CD14-positive monocyte (primary cell): ENCODE measurements around the gene MYO5C. TPM values are rescaled to one million over a fixed set of nuclear protein-coding genes. Genes with fewer than 3 reads are reported as not detected.

Source experiments
- DNase-seq, 3 donors: peaks; one replicate each; pipeline ENCODE4 v3.0.0-alpha.2; 2011 to 2022
- H2AFZ ChIP-seq: 2 replicates; pipeline ENCODE4 v1.6.0; 2012; ENCODE audit warnings: mild to moderate bottlenecking, low read depth, low read length, inconsistent platforms; ENCODE audit not compliant: insufficient read depth, poor library complexity, severe bottlenecking
- H3K27ac ChIP-seq, 2 donors: 1 replicate in 1 of 2; 2 replicates in 1 of 2; pipeline ENCODE4 v1.5.1; 2012 to 2013; ENCODE audit warnings: low read length in 2 of 2, control low read depth in 1 of 2, inconsistent platforms in 1 of 2, low read depth in 1 of 2, mild to moderate bottlenecking in 1 of 2
- H3K27me3 ChIP-seq, 2 donors: one replicate each; pipeline versions ENCODE4 v1.6.0 to v1.6.1; 2011 to 2013; ENCODE audit warnings: low read length in 2 of 2; ENCODE audit not compliant: control insufficient read depth in 2 of 2, insufficient read depth in 2 of 2
- H3K36me3 ChIP-seq, 2 donors: replicated peaks in 1 of 2; 1 replicate in 1 of 2; 2 replicates in 1 of 2; pipeline versions ENCODE4 v1.5.1 to v1.6.1; 2012 to 2013; ENCODE audit warnings: low read length in 2 of 2, control low read depth in 1 of 2, inconsistent platforms in 1 of 2, mild to moderate bottlenecking in 1 of 2; ENCODE audit not compliant: insufficient read depth in 2 of 2, control insufficient read depth in 1 of 2
- H3K4me1 ChIP-seq, 2 donors: 1 replicate in 1 of 2; 2 replicates in 1 of 2; pipeline versions ENCODE4 v1.5.1 to v1.6.1; 2012 to 2013; ENCODE audit warnings: low read length in 2 of 2, control low read depth in 1 of 2, inconsistent platforms in 1 of 2, mild to moderate bottlenecking in 1 of 2, moderate library complexity in 1 of 2; ENCODE audit not compliant: insufficient read depth in 2 of 2, control insufficient read depth in 1 of 2
- H3K4me2 ChIP-seq: replicated peaks from 2 replicates; pipeline ENCODE3; 2012; ENCODE audit warnings: low read length, moderate library complexity, mild to moderate bottlenecking; ENCODE audit not compliant: poor library complexity, severe bottlenecking; ENCODE audit errors: extremely low read depth
- H3K4me3 ChIP-seq, 3 experiments: fragments of 200-600 bp in 1 of 3; sonication (generic) in 1 of 3; replicated peaks in 1 of 3; 1 replicate in 2 of 3; 2 replicates in 1 of 3; pipeline ENCODE4 v1.5.1; 2011 to 2013; ENCODE audit warnings: low read length in 3 of 3, mild to moderate bottlenecking in 3 of 3, control low read depth in 2 of 3, low read depth in 2 of 3, inconsistent platforms in 1 of 3, moderate library complexity in 1 of 3
- H3K79me2 ChIP-seq: 2 replicates; pipeline ENCODE4 v1.6.0; 2012; ENCODE audit warnings: mild to moderate bottlenecking, control low read depth, inconsistent platforms, low read length, moderate library complexity; ENCODE audit not compliant: insufficient read depth
- H3K9ac ChIP-seq: 2 replicates; pipeline ENCODE4 v1.6.0; 2017; ENCODE audit warnings: low read length, mild to moderate bottlenecking; ENCODE audit not compliant: insufficient read depth, poor library complexity, severe bottlenecking
- H3K9me3 ChIP-seq, 2 donors: replicated peaks in 1 of 2; 1 replicate in 1 of 2; 2 replicates in 1 of 2; pipeline versions ENCODE4 v1.5.1 to v1.6.1; 2012 to 2013; ENCODE audit warnings: low read length in 2 of 2, control low read depth in 1 of 2; ENCODE audit not compliant: control insufficient read depth in 1 of 2, insufficient read depth in 1 of 2
- H4K20me1 ChIP-seq: 2 replicates; pipeline ENCODE4 v1.6.0; 2012; ENCODE audit warnings: mild to moderate bottlenecking, low read length, control low read depth, moderate library complexity; ENCODE audit not compliant: insufficient read depth
- H3K27ac Mint-ChIP-seq, 7 donors: one replicate each; pipeline ENCODE4 v1.8.0; 2020; ENCODE audit warnings: mild to moderate bottlenecking in 7 of 7, mixed read lengths in 7 of 7, moderate library complexity in 6 of 7, inconsistent platforms in 2 of 7
- H3K27me3 Mint-ChIP-seq, 3 donors: one replicate each; pipeline ENCODE4 v1.8.0; 2021 to 2022; ENCODE audit warnings: low read depth in 3 of 3, mild to moderate bottlenecking in 3 of 3, mixed read lengths in 3 of 3, moderate library complexity in 3 of 3, inconsistent platforms in 1 of 3
- H3K36me3 Mint-ChIP-seq, 2 donors: one replicate each; pipeline ENCODE4 v1.8.0; 2020; ENCODE audit warnings: mixed read lengths in 2 of 2, inconsistent platforms in 1 of 2, mild to moderate bottlenecking in 1 of 2
- H3K4me1 Mint-ChIP-seq: one replicate; pipeline ENCODE4 v1.8.0; 2020; ENCODE audit warnings: mild to moderate bottlenecking, mixed read lengths
- H3K4me3 Mint-ChIP-seq, 2 donors: one replicate each; pipeline ENCODE4 v1.8.0; 2020; ENCODE audit warnings: mild to moderate bottlenecking in 2 of 2, mixed read lengths in 2 of 2, moderate library complexity in 1 of 2
- H3K9me3 Mint-ChIP-seq, 7 donors: one replicate each; pipeline ENCODE4 v1.8.0; 2020 to 2022; ENCODE audit warnings: mixed read lengths in 7 of 7, mild to moderate bottlenecking in 6 of 7, moderate library complexity in 6 of 7, inconsistent platforms in 2 of 7
- WGBS: methylation state at CpG from one replicate; pipeline ENCODE4 v1.1.5; 2013; ENCODE audit warnings: missing lambda C conversion rate; ENCODE audit not compliant: insufficient coverage; 5-methylcytosine and 5-hydroxymethylcytosine counted together
- intact Hi-C, 2 donors: fragments of 100-400 bp; cut with micrococcal nuclease; formaldehyde crosslinking; loops; one replicate each; pipeline versions ENCODE4 v1.15.0 to v1.15.1; 2023
- polyA plus RNA-seq, 3 donors: library from polyadenylated mRNA; depleted of rRNA in 1 of 3; unstranded in 2 of 3; stranded (reverse) in 1 of 3; fragments of 300-500 nt in 2 of 3; fragments of >200 nt in 1 of 3; fragmentation: Illumina TruSeq in 2 of 3; gene quantifications; 1 replicate in 2 of 3; 2 replicates in 1 of 3; pipeline ENCODE4 v1.2.3, GENCODE V29; 2012 to 2021
- TF ChIP-seq, protein P1 (sequence below): fragments of 200-600 bp; IDR thresholded peaks from one replicate; pipeline ENCODE4 v1.8.0; 2022; ENCODE audit warnings: antibody characterized with exemption, mild to moderate bottlenecking

Gene MYO5C
- polyA plus RNA-seq, 3 donors = 0.20 TPM; not detected in 2

DNA sequence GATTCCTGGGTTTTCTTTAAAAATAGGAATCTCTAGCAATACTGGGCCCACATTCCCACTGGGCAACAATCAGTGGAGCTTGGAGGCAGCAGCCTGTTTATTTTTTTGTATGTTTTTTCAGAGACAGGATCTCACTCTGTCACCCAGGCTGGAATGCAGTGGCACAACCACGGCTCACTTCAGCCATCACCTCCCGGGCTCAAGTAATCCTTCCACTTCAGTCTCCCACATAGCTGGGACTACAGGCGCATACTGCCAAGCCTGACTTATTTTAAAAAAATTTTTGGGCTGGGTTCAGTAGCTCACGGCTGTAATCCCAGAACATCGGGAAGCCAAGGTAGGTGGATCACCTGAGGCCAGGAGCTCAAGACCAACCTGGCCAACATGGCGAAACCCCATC lies 75.4 kb downstream of the MYO5C start:
- intact Hi-C loops = no loop called here
- Histone ChIP-seq H3K27me3 (no peaks in the 10 kb centered on the region), H3K4me2 (no peak overlapping the region), H3K36me3 (no peaks in the 10 kb centered on the region), H3K4me1 (no peaks in the 10 kb centered on the region), H3K9ac (no peak overlapping the region), H4K20me1 (no peaks in the 10 kb centered on the region), H3K9me3 (no peaks in the 10 kb centered on the region), H3K79me2 (no peaks in the 10 kb centered on the region), H3K4me3 (no peak overlapping the region), H3K27ac (no peak overlapping the region), H2AFZ (no peak overlapping the region)
- no peak overlapping the region for H3K27ac Mint-ChIP-seq
- DNase-seq = no peak
- no peak overlapping the region for H3K4me3 Mint-ChIP-seq
- H3K36me3 Mint-ChIP-seq = no peaks in the 10 kb centered on the region
- WGBS = 92% methylated on average over 4 of the region's 6 CpGs
- H3K27me3 Mint-ChIP-seq = no peaks in the 10 kb centered on the region
- TF ChIP-seq, protein P1, sequence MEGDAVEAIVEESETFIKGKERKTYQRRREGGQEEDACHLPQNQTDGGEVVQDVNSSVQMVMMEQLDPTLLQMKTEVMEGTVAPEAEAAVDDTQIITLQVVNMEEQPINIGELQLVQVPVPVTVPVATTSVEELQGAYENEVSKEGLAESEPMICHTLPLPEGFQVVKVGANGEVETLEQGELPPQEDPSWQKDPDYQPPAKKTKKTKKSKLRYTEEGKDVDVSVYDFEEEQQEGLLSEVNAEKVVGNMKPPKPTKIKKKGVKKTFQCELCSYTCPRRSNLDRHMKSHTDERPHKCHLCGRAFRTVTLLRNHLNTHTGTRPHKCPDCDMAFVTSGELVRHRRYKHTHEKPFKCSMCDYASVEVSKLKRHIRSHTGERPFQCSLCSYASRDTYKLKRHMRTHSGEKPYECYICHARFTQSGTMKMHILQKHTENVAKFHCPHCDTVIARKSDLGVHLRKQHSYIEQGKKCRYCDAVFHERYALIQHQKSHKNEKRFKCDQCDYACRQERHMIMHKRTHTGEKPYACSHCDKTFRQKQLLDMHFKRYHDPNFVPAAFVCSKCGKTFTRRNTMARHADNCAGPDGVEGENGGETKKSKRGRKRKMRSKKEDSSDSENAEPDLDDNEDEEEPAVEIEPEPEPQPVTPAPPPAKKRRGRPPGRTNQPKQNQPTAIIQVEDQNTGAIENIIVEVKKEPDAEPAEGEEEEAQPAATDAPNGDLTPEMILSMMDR = no peak
- H3K9me3 Mint-ChIP-seq = peaks cover 0 to 2% (median 0%) of the 10 kb centered on the region in 7 donors
- no peaks in the 10 kb centered on the region for H3K4me1 Mint-ChIP-seq

DNA sequence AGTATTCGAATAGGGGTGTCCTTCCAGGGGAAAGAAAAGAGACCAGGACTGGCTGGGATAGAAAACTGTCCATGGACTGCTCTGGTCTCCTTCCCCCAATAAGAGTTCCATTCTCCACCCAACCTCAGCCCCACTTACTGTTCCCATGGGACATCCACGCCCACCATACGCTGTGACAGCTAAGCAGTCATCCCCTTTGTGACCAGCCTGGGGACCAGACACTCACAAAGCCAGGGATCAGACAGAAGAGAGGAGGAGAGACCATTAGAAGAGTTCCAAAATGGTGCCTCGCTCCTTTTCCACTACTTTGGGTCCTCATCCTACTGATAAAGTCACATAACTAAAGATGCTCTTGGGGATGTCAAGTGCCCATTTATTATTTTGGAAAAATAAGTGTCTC lies 76.8 kb downstream of the MYO5C start:
- WGBS = 71% methylated on average over 1 of the region's 4 CpGs

More for the DNA sequence above, 76.8 kb downstream of the MYO5C start:
- no peaks in the 10 kb centered on the region for H3K27me3 ChIP-seq
- intact Hi-C loops = no loop called here
- TF ChIP-seq, protein P1 = no peak
- no peaks in the 10 kb centered on the region for H4K20me1 ChIP-seq
- H3K9me3 ChIP-seq = no peaks in the 10 kb centered on the region
- no peak overlapping the region for H3K4me2 ChIP-seq
- no peaks in the 10 kb centered on the region for H3K36me3 ChIP-seq
- H3K27ac ChIP-seq = no peak overlapping the region
- no peak overlapping the region for H3K4me3 ChIP-seq
- DNase-seq = no peak
- Mint-ChIP-seq H3K9me3 (peaks cover 0 to 2% (median 0%) of the 10 kb centered on the region in 7 donors), H3K27me3 (no peaks in the 10 kb centered on the region), H3K4me3 (no peak overlapping the region), H3K4me1 (no peaks in the 10 kb centered on the region), H3K27ac (no peak overlapping the region), H3K36me3 (no peaks in the 10 kb centered on the region)
- H3K4me1 ChIP-seq = no peaks in the 10 kb centered on the region
- H2AFZ ChIP-seq = no peak overlapping the region
- H3K79me2 ChIP-seq = no peaks in the 10 kb centered on the region
- H3K9ac ChIP-seq = no peak overlapping the region
